HEK293 (cell line): ENCODE data around the gene DUS3L.

Experiments used
- CTCF ChIA-PET: fragments of 350-600 bp; formaldehyde crosslinking; extraction: SDS; loops from one replicate; lab custom pipeline; 2021; ENCODE audit warnings: antibody characterized with exemption; lab: Yijun Ruan, JAX
- POLR2A ChIA-PET: fragments of 300-600 bp; formaldehyde crosslinking; extraction: SDS; loops from one replicate; lab custom pipeline; 2020; ENCODE audit warnings: antibody characterized with exemption, inconsistent platforms; lab: Yijun Ruan, JAX
- H3K27ac ChIP-seq: fragments of 200-500 bp; sonication (Bioruptor generic); 2 replicates; pipeline ENCODE4 v1.5.1; 2014; ENCODE audit warnings: low read depth, low read length, control low read depth, inconsistent platforms; ENCODE audit errors: extremely low read depth
- H3K36me3 ChIP-seq, 2 experiments: fragments of 200-500 bp in 1 of 2; sonication (Bioruptor generic) in 1 of 2; 1 replicate in 1 of 2; 2 replicates in 1 of 2; pipeline ENCODE4 v1.5.1; 2014 to 2017; ENCODE audit warnings: inconsistent platforms in 2 of 2, low read length in 2 of 2; ENCODE audit not compliant: control insufficient read depth in 2 of 2, insufficient read depth in 1 of 2
- H3K4me1 ChIP-seq: fragments of 200-500 bp; sonication (Bioruptor generic); 2 replicates; pipeline ENCODE4 v1.5.1; 2014; ENCODE audit warnings: mild to moderate bottlenecking, low read length, inconsistent platforms; ENCODE audit not compliant: control insufficient read depth, insufficient read depth
- H3K4me3 ChIP-seq: 2 replicates; pipeline ENCODE4 v1.5.1; 2011; ENCODE audit warnings: low read depth, mild to moderate bottlenecking, control low read depth, low read length, moderate library complexity
- H3K9me3 ChIP-seq: fragments of 200-500 bp; sonication (Bioruptor generic); 2 replicates; pipeline ENCODE4 v1.5.1; 2014; ENCODE audit warnings: low read depth, low read length, inconsistent platforms; ENCODE audit not compliant: control insufficient read depth, insufficient read depth
- EGR2 ChIP-seq: fragments of 450-650 bp; formaldehyde crosslinking; IDR thresholded peaks from 2 replicates; pipeline ENCODE4 v1.5.1; 2016; ENCODE audit warnings: low read depth, missing biosample characterization, missing genetic modification characterization
- ELK4 ChIP-seq: IDR thresholded peaks from 2 replicates; pipeline ENCODE4 v1.6.1; 2011; ENCODE audit warnings: mild to moderate bottlenecking, low read depth, low read length, borderline replicate concordance
- GLI2 ChIP-seq: fragments of 450-650 bp; formaldehyde crosslinking; IDR thresholded peaks from 2 replicates; pipeline ENCODE4; 2017; ENCODE audit warnings: missing biosample characterization, missing genetic modification characterization, low read depth, borderline replicate concordance
- HOXD13 ChIP-seq: sonication (generic); formaldehyde crosslinking; IDR thresholded peaks from 2 replicates; pipeline ENCODE4 v1.8.0; 2022; ENCODE audit warnings: missing genetic modification reagents, borderline replicate concordance
- PATZ1 ChIP-seq: fragments of 450-650 bp; formaldehyde crosslinking; IDR thresholded peaks from 2 replicates; pipeline ENCODE4 v1.5.1; 2016; ENCODE audit warnings: missing biosample characterization, missing genetic modification characterization
- PRDM4 ChIP-seq: fragments of 450-650 bp; formaldehyde crosslinking; IDR thresholded peaks from 2 replicates; pipeline ENCODE4 v1.5.1; 2017; ENCODE audit warnings: missing biosample characterization, missing genetic modification characterization
- SP2 ChIP-seq: fragments of 450-650 bp; formaldehyde crosslinking; IDR thresholded peaks from 2 replicates; pipeline ENCODE4 v1.5.1; 2016; ENCODE audit warnings: missing biosample characterization, missing genetic modification characterization
- ZBTB20 ChIP-seq: fragments of 450-650 bp; formaldehyde crosslinking; IDR thresholded peaks from 2 replicates; pipeline ENCODE4 v1.5.1; 2016; ENCODE audit warnings: missing biosample characterization, missing genetic modification characterization
- ZBTB21 ChIP-seq: fragments of 450-650 bp; formaldehyde crosslinking; IDR thresholded peaks from 2 replicates; pipeline ENCODE4 v1.5.1; 2017; ENCODE audit warnings: missing biosample characterization, missing genetic modification characterization
- ZFHX2 ChIP-seq: fragments of 450-650 bp; formaldehyde crosslinking; conservative IDR thresholded peaks from 2 replicates; pipeline ENCODE4 v1.5.1; 2016; ENCODE audit warnings: missing biosample characterization, missing genetic modification characterization
- ZIC2 ChIP-seq: fragments of 450-650 bp; formaldehyde crosslinking; IDR thresholded peaks from 2 replicates; pipeline ENCODE4 v1.5.1; 2016; ENCODE audit warnings: missing biosample characterization, missing genetic modification characterization
- ZNF121 ChIP-seq: fragments of 450-650 bp; formaldehyde crosslinking; IDR thresholded peaks from 2 replicates; pipeline ENCODE4 v1.5.1; 2016; ENCODE audit warnings: missing biosample characterization, missing genetic modification characterization
- ZNF202 ChIP-seq: fragments of 450-650 bp; formaldehyde crosslinking; IDR thresholded peaks from 2 replicates; pipeline ENCODE4 v1.5.1; 2016; ENCODE audit warnings: missing biosample characterization, missing genetic modification characterization, borderline replicate concordance
- ZNF211 ChIP-seq: fragments of 450-650 bp; formaldehyde crosslinking; IDR thresholded peaks from 2 replicates; pipeline ENCODE4 v1.5.1; 2016; ENCODE audit warnings: low read depth, missing biosample characterization, missing genetic modification characterization
- ZNF214 ChIP-seq: fragments of 450-650 bp; formaldehyde crosslinking; IDR thresholded peaks from 2 replicates; pipeline ENCODE4 v1.5.1; 2017; ENCODE audit warnings: missing biosample characterization, mild to moderate bottlenecking, missing genetic modification characterization, borderline replicate concordance
- ZNF248 ChIP-seq: fragments of 450-650 bp; formaldehyde crosslinking; IDR thresholded peaks from 2 replicates; pipeline ENCODE4 v1.5.1; 2017; ENCODE audit warnings: missing biosample characterization, missing genetic modification characterization
- ZNF274 ChIP-seq, 2 experiments: fragments of 200-500 bp in 1 of 2; fragments of 450-650 bp in 1 of 2; sonication (Bioruptor generic) in 1 of 2; formaldehyde crosslinking in 1 of 2; IDR thresholded peaks; 2 replicates each; pipeline versions ENCODE4 v1.5.1 to v1.6.1; 2014 to 2016; ENCODE audit warnings: borderline replicate concordance in 1 of 2, inconsistent platforms in 1 of 2, low read length in 1 of 2, missing biosample characterization in 1 of 2, missing genetic modification characterization in 1 of 2
- ZNF354C ChIP-seq: fragments of 450-650 bp; formaldehyde crosslinking; IDR thresholded peaks from 2 replicates; pipeline ENCODE4 v1.5.1; 2016; ENCODE audit warnings: missing biosample characterization, missing genetic modification characterization, low read depth, borderline replicate concordance
- ZNF514 ChIP-seq: fragments of 450-650 bp; formaldehyde crosslinking; IDR thresholded peaks from 2 replicates; pipeline ENCODE4 v1.5.1; 2016; ENCODE audit warnings: missing biosample characterization, missing genetic modification characterization
- ZNF518A ChIP-seq: fragments of 450-650 bp; formaldehyde crosslinking; conservative IDR thresholded peaks from 2 replicates; pipeline ENCODE4 v1.5.1; 2016; ENCODE audit warnings: low read depth, missing biosample characterization, missing genetic modification characterization
- ZNF561 ChIP-seq: fragments of 450-650 bp; IDR thresholded peaks from 2 replicates; pipeline ENCODE4 v1.5.1; 2018; ENCODE audit warnings: missing biosample characterization, missing genetic modification characterization, borderline replicate concordance
- ZNF776 ChIP-seq: fragments of 450-650 bp; formaldehyde crosslinking; IDR thresholded peaks from 2 replicates; pipeline ENCODE4 v1.5.0; 2017; ENCODE audit warnings: missing biosample characterization, missing genetic modification characterization, borderline replicate concordance
- ZNF792 ChIP-seq: fragments of 450-650 bp; formaldehyde crosslinking; IDR thresholded peaks from 2 replicates; pipeline ENCODE4 v1.5.1; 2016; ENCODE audit warnings: missing biosample characterization, missing genetic modification characterization
- ZSCAN5A ChIP-seq: fragments of 450-650 bp; formaldehyde crosslinking; IDR thresholded peaks from 2 replicates; pipeline ENCODE4 v1.5.1; 2016; ENCODE audit warnings: missing biosample characterization, missing genetic modification characterization
- ZXDB ChIP-seq: fragments of 450-650 bp; formaldehyde crosslinking; IDR thresholded peaks from 2 replicates; pipeline ENCODE4 v1.5.1; 2016; ENCODE audit warnings: missing biosample characterization, missing genetic modification characterization

Gene DUS3L

GRCh38 chr19:5822181-5822844 lies 31.4 kb upstream of the DUS3L start:
- CTCF ChIA-PET, result interaction anchor here (0.5 to 5.6 kb wide), 5 partner anchors 16 to 86 kb away, joined by 3 to 44 read pairs (median 5); partner anchors contain the start of genes FUT6 and NRTN
- Histone ChIP-seq H3K36me3 (no peaks in the 10 kb centered on the region), H3K27ac (no peak overlapping the region), H3K4me1 (peaks cover 6% of the 10 kb centered on the region), H3K9me3 (no peaks in the 10 kb centered on the region), H3K4me3 (no peak overlapping the region)
- POLR2A ChIA-PET, result interaction anchor here (1.0 to 1.9 kb wide), 2 partner anchors 18 to 81 kb away, joined by 3 to 5 read pairs; partner anchors contain the start of genes NDUFA11 and NRTN
- TF ChIP-seq ZNF518A (tag by site-specific recombination) (no peak), ZNF248 (tag by site-specific recombination) (no peak), SP2 (tag by site-specific recombination) (no peak), ZNF121 (tag by site-specific recombination) (no peak), ZNF354C (tag by site-specific recombination) (no peak), PATZ1 (peak; percentile 54; the same call in 1 of the 2 replicates), ZSCAN5A (tag by site-specific recombination) (no peak), ZIC2 (tag by site-specific recombination) (peak; percentile 57), ZNF514 (no peak), GLI2 (tag by site-specific recombination) (no peak), ZXDB (tag by site-specific recombination) (no peak), ZNF274 (IDR thresholded peaks at IDR 0.05; ENCODE audit: low read length) (no peak), ZNF274 (tag by site-specific recombination; IDR thresholded peaks at IDR 0.05; ENCODE audit: borderline replicate concordance) (no peak), ZNF211 (tag by site-specific recombination) (no peak), ZNF214 (tag by site-specific recombination) (no peak), ZNF792 (tag by site-specific recombination) (peak; percentile 55; the same call in 1 of the 2 replicates), PRDM4 (no peak), ZFHX2 (tag by site-specific recombination) (peak; percentile 16; the same call in 1 of the 2 replicates), HOXD13 (CRISPR knock-in tag) (no peak), ELK4 (no peak), ZNF776 (tag by site-specific recombination) (no peak), EGR2 (tag by site-specific recombination) (no peak), ZNF561 (tag by site-specific recombination) (no peak), ZNF202 (tag by site-specific recombination) (no peak), ZBTB20 (tag by site-specific recombination) (0 out of 2 replicates have a peak, but pooled peaks have one; percentile 29), ZBTB21 (tag by site-specific recombination) (no peak)
